ENCODE data around the gene RAB26.
A peak's percentile ranks its signal among the peaks of the same experiment; 100 is the strongest.
"Not testable (repeated sequence)": the region's sequence is repeated elsewhere in the genome, so short reads cannot be mapped to it uniquely, and the experiment has no call there.

RAB26 gene, protein sequence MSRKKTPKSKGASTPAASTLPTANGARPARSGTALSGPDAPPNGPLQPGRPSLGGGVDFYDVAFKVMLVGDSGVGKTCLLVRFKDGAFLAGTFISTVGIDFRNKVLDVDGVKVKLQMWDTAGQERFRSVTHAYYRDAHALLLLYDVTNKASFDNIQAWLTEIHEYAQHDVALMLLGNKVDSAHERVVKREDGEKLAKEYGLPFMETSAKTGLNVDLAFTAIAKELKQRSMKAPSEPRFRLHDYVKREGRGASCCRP

GRCh38 chr16:2147981-2148671 is at the start of gene RAB26:
TSS of gene RAB26 (plus strand) at chr16:2148625. CDS start at chr16:2148784, 159 bp downstream.
- DNase-seq: peak; percentile 85

- DNase-seq: not testable (repeated sequence)
Measured at GRCh38 chr16:2101581-2101980, 46.8 kb upstream of the RAB26 start.

- no peak for DNase-seq
Measured at GRCh38 chr16:2102471-2102870, 46.0 kb upstream of the RAB26 start.

DNA sequence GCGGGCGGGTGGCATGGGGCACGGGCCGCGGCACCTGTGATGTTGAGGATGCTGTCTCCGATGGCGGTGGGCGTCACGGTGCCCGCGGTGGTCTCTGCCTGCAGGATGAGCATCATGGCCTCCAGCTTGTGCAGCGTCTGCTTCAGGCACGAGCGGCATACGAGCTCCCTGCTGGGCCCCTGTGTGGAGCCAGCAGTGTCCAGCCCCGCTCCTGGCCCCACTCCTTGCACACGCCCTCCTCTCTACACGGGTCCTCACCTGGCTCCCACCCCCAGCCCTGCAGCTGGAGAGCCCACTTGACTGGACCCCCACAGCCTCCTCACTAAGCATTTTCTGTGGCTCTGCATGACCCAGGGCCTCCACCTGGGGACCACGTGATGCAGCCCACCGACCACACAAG is 44.0 kb upstream of the RAB26 start:
- DNase-seq: not testable (repeated sequence)

GRCh38 chr16:2105291-2105690 is 43.1 kb upstream of the RAB26 start:
- DNase-seq: not testable (repeated sequence)

- DNase-seq: not testable (repeated sequence)
Measured at GRCh38 chr16:2105769-2106168, 42.7 kb upstream of the RAB26 start.

GRCh38 chr16:2106211-2106610 is 42.2 kb upstream of the RAB26 start:
- not testable (repeated sequence) for DNase-seq

- DNase-seq: not testable (repeated sequence)
Measured at GRCh38 chr16:2107121-2107790, 41.2 kb upstream of the RAB26 start.

DNA sequence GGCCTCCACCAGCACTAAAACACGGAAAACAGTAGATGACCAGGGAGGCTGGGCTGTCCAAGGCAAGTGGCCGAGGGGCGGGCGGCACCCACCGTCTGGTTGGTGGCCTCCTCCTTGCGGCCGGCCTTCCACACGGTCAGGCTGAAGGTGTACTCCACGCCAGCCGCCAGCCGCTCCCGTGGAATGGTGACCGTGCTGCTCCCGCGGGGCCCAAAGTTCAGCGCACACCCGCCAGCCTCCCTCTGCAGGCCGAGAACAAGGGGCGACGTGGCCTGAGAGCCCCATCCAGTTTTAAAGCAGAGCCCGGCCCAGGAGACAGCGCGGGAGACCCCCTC is 40.7 kb upstream of the RAB26 start:
- DNase-seq: not testable (repeated sequence)

DNA sequence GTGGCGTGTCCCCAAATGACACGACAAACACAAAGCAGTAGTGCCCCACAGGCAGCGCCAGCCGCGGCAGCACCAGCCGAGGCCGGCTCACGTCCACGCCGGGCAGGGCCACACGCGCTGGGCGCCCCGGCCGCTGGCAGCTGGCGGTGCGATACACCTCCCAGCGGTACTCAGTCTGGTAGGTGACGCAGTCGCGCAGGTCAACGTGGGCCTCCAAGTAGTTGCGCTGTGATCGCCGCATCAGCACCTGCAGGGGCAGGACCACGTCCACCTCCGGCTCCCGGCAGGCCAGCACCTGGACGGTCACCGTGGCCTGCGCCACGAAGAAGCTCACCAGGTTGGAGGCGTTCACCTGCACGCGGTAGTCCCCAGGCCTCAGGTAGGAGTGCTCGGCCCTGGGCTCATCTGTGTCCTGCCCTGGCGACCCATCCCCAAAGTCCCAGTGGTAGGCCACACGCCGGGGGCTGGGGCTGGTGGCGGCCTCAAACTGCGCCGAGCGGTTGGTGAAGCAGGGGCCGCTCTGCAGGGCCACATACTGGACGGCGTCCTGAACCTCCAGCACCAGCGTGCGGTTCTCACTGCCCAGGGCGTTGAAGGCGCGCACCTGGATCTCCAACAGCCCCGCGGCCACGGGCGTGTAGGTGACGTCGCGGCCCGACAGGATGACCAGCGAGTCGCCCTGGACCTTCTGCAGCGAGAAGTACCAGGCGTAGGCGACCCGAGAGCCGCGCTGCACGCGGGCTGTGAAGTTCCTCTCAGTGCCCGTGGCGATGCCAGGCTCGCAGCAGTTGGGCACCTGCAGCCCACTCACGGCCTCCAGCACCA is 39.8 kb upstream of the RAB26 start:
- not testable (repeated sequence) for DNase-seq

- not testable (repeated sequence) for DNase-seq
Measured at GRCh38 chr16:2109271-2109580, 39.2 kb upstream of the RAB26 start.

DNA sequence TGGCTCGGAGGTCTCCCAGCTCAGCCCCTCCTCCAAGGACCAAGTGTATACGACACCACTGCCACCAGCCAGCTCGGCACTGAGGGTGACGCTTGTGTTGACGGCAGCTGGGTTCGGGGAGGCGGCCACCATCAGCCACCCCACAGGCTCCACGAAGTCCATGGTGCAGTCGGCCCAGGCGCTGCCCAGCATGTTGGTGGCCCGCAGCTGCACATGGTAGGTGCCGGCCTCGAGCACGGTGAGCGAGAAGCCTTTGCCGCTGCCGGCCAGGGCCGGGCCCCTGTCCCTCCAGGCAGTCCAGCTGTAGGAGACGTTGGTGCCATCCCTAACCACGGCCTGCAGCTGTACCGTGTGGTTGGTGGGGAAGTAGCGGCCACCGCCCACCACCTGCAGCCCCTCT is 38.6 kb upstream of the RAB26 start:
- DNase-seq: not testable (repeated sequence)

DNA sequence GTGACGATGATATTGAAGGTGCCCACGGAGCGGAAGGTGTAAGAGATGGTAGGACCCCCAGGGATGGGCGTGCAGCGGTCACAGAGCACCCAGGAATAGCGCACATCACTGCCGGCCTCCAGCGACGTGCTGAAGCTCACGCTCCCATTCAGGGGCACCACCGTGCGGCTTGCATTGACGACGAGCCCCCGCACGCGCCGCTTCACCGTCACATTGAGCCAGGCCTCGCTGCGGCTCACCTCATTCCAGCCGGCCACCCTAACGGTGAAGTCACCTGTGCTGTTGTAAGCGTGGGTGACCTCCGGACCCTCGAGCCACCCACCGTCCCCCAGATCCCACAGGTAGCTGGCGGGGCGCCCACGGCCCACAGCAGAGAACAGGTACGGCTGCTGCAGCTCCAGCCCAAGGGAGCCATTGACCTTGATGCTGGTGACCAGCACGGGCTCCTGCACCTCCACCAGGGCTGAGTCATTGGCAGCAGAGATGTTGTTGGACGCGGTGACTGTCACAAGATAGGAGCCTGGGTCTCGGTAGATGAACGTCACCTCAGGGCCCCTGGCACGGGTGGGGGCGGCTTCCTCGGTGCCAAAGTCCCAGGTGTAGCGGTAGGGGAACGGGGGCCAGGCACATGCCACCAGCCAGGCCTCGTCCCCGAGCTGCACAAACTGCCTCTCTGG is 38.0 kb upstream of the RAB26 start:
- not testable (repeated sequence) for DNase-seq

DNA sequence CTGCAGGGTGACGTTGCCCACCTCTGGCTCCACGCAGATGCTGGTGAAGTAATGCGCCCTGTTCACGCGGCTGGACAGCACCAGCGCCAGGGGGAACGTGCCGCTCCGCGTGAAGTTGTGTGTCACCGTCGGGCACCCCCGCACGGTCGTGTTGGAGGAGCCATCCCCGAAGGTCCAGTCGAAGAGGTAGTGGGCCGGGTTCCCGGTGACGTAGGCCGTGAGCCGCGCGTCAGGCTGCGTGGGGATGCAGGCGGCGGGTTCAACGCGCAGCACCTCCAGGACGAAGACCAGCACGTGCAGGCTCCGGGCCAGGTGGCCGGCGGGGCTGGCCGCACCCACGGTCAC is 37.4 kb upstream of the RAB26 start:
- not testable (repeated sequence) for DNase-seq

DNA sequence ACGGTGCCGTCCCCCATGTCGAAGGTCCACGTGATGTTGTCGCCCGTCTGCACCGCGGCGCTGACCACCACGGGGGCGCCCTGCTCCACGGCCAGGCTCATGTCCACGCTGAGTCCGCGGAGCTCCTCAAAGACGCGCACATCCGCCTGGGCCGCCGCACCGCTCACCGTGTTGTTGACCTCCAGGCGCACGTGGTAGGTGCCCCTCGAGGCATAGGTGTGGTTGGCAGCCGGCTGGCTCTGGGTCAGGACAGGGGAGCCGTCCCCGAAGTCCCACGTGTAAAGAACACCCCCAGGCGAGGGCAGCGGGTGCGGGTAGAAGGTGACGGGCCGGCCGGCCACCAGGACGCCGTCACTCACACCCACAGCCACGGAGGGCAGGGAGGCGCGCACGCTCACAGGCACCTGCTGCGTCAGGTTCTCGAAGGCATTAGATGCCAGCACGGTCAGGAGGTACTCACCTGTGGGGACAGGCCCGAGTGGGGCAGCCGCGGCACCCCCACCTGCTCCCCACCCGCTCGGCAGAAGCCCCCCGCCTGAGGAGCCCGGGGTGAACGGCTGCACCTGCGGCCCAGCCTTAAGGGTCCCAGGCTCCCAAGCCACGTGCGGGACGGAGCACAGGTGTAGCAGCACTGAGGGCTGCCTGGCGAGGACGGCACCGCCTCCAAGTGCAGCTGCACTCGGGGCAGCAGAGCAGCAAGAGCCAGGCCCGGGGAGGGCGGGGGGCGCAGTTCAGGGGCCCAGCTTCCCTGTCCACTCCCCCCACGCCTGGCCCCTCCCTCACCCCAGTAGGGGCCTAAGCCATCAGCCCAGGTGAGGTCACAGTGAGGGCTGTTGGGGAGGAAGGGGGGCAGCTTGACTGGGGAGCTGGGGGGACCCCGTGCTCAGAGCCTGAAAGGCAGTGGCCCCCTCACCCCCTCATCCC is 36.8 kb upstream of the RAB26 start:
- DNase-seq: not testable (repeated sequence)

GRCh38 chr16:2112539-2113106 is 35.8 kb upstream of the RAB26 start:
- DNase-seq: not testable (repeated sequence)

DNA sequence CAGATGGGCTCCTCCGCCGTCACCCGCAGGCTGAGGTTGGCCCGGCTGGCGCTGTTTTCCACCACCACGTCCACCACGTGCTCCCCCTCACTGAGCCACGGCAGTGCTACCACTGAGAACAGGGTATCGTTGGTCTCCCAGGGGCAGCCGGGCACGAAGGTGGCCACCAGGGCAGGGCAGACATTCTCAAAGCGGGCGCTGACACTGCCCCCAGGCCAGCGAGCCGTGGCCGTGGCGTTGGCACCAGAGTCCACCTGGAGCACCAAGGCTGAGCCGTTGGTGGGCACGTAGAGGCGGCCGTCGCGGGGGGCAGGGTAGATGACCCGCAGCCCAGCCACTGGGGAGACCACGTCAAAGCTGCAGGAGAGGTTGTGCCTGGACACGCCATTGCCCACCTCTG is 34.2 kb upstream of the RAB26 start:
- DNase-seq: not testable (repeated sequence)

- not testable (repeated sequence) for DNase-seq
Measured at GRCh38 chr16:2114885-2115590, 33.4 kb upstream of the RAB26 start.

DNA sequence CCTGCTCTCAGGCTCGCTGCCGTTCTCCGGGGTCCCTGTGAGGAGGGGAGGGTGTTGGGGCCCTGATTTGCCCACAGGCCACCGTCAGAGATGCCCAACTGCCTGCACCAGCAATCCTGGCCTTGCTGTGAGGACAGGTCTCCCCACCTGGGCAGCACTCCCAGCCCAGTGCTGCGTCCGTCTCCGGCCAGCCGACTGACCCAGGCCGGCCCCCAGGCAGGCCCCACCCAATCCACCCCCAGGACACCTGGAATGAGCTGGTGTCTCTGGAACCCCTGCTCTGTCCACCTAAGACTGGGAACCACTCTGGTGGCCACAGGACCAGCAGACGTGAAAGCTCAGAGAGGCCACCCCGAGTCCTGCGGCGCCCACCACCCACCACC is 32.8 kb upstream of the RAB26 start:
- no peak for DNase-seq

GRCh38 chr16:2116428-2116827 is 32.0 kb upstream of the RAB26 start:
- not testable (repeated sequence) for DNase-seq

DNA sequence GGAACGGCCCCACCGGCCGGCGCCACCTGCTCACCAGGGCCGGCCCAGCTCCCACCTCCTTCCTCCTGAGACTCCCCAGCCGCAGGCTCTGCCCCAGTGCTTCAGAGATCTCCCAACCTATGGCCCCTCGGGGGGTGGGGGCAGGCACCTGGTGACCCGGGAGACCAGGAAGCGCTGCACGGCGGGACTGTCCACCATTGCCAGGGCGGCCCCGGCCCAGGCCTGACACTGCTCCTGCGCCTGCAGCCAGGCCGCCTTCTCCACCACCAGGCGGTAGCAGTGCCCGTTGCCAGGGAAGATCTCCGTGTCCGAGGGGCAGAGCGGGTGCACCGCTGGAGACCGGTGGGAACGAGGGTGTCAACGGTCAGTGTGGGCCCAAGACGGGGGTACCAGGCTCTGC is 31.1 kb upstream of the RAB26 start:
- not testable (repeated sequence) for DNase-seq
